Vagina (tissue), 2 donors: ENCODE results near the gene SAC3D1.

Source experiments
- POLR2A ChIP-seq, 2 donors: fragments of 450-650 bp; IDR thresholded peaks; one replicate each; pipeline ENCODE4 v1.6.1; 2017; ENCODE audit warnings: antibody characterized with exemption in 2 of 2, mild to moderate bottlenecking in 2 of 2, moderate library complexity in 2 of 2
- POLR2AphosphoS5 ChIP-seq, 2 donors: sonication (generic); formaldehyde crosslinking; IDR thresholded peaks; one replicate each; pipeline ENCODE4 v1.9.0; 2017; ENCODE audit warnings: antibody characterized with exemption in 2 of 2, mild to moderate bottlenecking in 2 of 2, low read depth in 1 of 2; ENCODE audit not compliant: insufficient read depth in 1 of 2
- TF ChIP-seq, protein P1 (sequence below), 3 experiments: fragments of 450-650 bp in 2 of 3; fragments of 200-600 bp in 1 of 3; sonication (generic) in 1 of 3; IDR thresholded peaks; one replicate each; pipeline ENCODE4 v1.5.1; 2017 to 2019; ENCODE audit warnings: antibody characterized with exemption in 3 of 3, mild to moderate bottlenecking in 2 of 3, moderate library complexity in 2 of 3

DNA sequence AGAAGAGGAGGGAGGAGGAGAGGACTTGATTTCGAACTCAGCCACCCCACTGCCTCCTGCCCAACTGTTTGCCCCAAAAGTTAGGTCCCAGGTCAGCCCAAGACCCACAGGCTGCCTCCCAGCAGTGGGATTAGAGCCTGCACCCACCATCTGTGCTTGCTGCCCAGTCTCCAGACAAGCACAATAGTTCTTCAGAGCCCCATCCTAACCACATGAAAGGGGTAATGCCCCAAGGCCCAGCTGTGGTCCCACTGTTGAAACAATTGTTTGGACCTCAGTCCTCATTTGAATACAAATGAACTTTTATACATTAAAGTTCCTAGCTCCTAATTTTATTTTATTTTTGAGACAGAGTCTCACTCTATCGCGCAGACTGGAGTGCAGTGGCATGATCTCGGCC, 49.6 kb downstream of the SAC3D1 start:
- no peak for TF ChIP-seq POLR2AphosphoS5 (IDR thresholded peaks at IDR 0.05; ENCODE audit: insufficient read depth in 1 of 2, low read depth in 1 of 2)
- TF ChIP-seq, protein P1, sequence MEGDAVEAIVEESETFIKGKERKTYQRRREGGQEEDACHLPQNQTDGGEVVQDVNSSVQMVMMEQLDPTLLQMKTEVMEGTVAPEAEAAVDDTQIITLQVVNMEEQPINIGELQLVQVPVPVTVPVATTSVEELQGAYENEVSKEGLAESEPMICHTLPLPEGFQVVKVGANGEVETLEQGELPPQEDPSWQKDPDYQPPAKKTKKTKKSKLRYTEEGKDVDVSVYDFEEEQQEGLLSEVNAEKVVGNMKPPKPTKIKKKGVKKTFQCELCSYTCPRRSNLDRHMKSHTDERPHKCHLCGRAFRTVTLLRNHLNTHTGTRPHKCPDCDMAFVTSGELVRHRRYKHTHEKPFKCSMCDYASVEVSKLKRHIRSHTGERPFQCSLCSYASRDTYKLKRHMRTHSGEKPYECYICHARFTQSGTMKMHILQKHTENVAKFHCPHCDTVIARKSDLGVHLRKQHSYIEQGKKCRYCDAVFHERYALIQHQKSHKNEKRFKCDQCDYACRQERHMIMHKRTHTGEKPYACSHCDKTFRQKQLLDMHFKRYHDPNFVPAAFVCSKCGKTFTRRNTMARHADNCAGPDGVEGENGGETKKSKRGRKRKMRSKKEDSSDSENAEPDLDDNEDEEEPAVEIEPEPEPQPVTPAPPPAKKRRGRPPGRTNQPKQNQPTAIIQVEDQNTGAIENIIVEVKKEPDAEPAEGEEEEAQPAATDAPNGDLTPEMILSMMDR (IDR thresholded peaks at IDR 0.05): no peak
- TF ChIP-seq POLR2A (IDR thresholded peaks at IDR 0.05): no peak
